Activated naive CD8-positive, alpha-beta T cell (primary cell): ENCODE measurements around the gene PLBD1.

Experiments used
- H3K27ac Mint-ChIP-seq: one replicate; pipeline ENCODE4 v1.8.0; 2021; ENCODE audit warnings: mixed read lengths
- H3K27me3 Mint-ChIP-seq: one replicate; pipeline ENCODE4 v1.8.0; 2021; ENCODE audit warnings: mixed read lengths
- H3K36me3 Mint-ChIP-seq: one replicate; pipeline ENCODE4 v1.8.0; 2021; ENCODE audit warnings: mixed read lengths
- H3K4me1 Mint-ChIP-seq: one replicate; pipeline ENCODE4 v1.8.0; 2021; ENCODE audit warnings: low read depth, mixed read lengths
- H3K4me3 Mint-ChIP-seq: one replicate; pipeline ENCODE4 v1.8.0; 2021; ENCODE audit warnings: mild to moderate bottlenecking, mixed read lengths
- H3K9me3 Mint-ChIP-seq: one replicate; pipeline ENCODE4 v1.8.0; 2021; ENCODE audit warnings: low read depth, mixed read lengths

The PLBD1 gene

GRCh38 chr12:14578646-14579045, 11.0 kb upstream of the PLBD1 start:
- no peaks in the 10 kb centered on the region for H3K9me3 Mint-ChIP-seq
- H3K27ac Mint-ChIP-seq = no peak overlapping the region
- no peaks in the 10 kb centered on the region for H3K36me3 Mint-ChIP-seq
- peaks cover 2% of the 10 kb centered on the region for H3K27me3 Mint-ChIP-seq
- H3K4me3 Mint-ChIP-seq = no peak overlapping the region
- H3K4me1 Mint-ChIP-seq = peaks cover 25% of the 10 kb centered on the region

GRCh38 chr12:14577344-14577743, 9.7 kb upstream of the PLBD1 start:
- Mint-ChIP-seq H3K27ac (no peak overlapping the region), H3K36me3 (no peaks in the 10 kb centered on the region), H3K4me1 (peaks cover 25% of the 10 kb centered on the region), H3K9me3 (no peaks in the 10 kb centered on the region), H3K27me3 (peaks cover 4% of the 10 kb centered on the region), H3K4me3 (peak overlapping the region; percentile 27)

GRCh38 chr12:14576896-14577295, 9.2 kb upstream of the PLBD1 start:
- Mint-ChIP-seq H3K27ac (no peak overlapping the region), H3K9me3 (no peaks in the 10 kb centered on the region), H3K27me3 (peaks cover 7% of the 10 kb centered on the region), H3K36me3 (no peaks in the 10 kb centered on the region), H3K4me3 (peak overlapping the region; percentile 27), H3K4me1 (peaks cover 25% of the 10 kb centered on the region)

- Mint-ChIP-seq H3K27me3 (peaks cover 11% of the 10 kb centered on the region), H3K4me1 (peaks cover 25% of the 10 kb centered on the region), H3K4me3 (no peak overlapping the region), H3K27ac (no peak overlapping the region), H3K9me3 (no peaks in the 10 kb centered on the region), H3K36me3 (no peaks in the 10 kb centered on the region)
These were observed 7.9 kb upstream of the PLBD1 start for GRCh38 chr12:14575585-14575984.

GRCh38 chr12:14573118-14573517, 5.4 kb upstream of the PLBD1 start:
- Mint-ChIP-seq H3K36me3 (no peaks in the 10 kb centered on the region), H3K4me1 (peaks cover 23% of the 10 kb centered on the region), H3K4me3 (no peak overlapping the region), H3K9me3 (no peaks in the 10 kb centered on the region), H3K27me3 (peaks cover 20% of the 10 kb centered on the region), H3K27ac (no peak overlapping the region)

GRCh38 chr12:14572401-14572800, 4.7 kb upstream of the PLBD1 start:
- H3K4me1 Mint-ChIP-seq = peaks cover 18% of the 10 kb centered on the region
- no peaks in the 10 kb centered on the region for H3K9me3 Mint-ChIP-seq
- H3K36me3 Mint-ChIP-seq = no peaks in the 10 kb centered on the region
- peaks cover 21% of the 10 kb centered on the region for H3K27me3 Mint-ChIP-seq
- no peak overlapping the region for H3K4me3 Mint-ChIP-seq
- H3K27ac Mint-ChIP-seq = no peak overlapping the region

GRCh38 chr12:14571779-14572178, 4.1 kb upstream of the PLBD1 start:
- peaks cover 25% of the 10 kb centered on the region for H3K27me3 Mint-ChIP-seq
- no peak overlapping the region for H3K27ac Mint-ChIP-seq
- no peaks in the 10 kb centered on the region for H3K9me3 Mint-ChIP-seq
- H3K36me3 Mint-ChIP-seq = no peaks in the 10 kb centered on the region
- H3K4me1 Mint-ChIP-seq = peaks cover 12% of the 10 kb centered on the region
- H3K4me3 Mint-ChIP-seq = no peak overlapping the region

- Mint-ChIP-seq H3K9me3 (no peaks in the 10 kb centered on the region), H3K36me3 (no peaks in the 10 kb centered on the region), H3K4me1 (peaks cover 3% of the 10 kb centered on the region), H3K4me3 (no peak overlapping the region), H3K27ac (no peak overlapping the region), H3K27me3 (peaks cover 29% of the 10 kb centered on the region)
These were observed 2.5 kb upstream of the PLBD1 start for GRCh38 chr12:14570231-14570630.

- Mint-ChIP-seq H3K4me1 (peaks cover 12% of the 10 kb centered on the region), H3K36me3 (peaks cover 2% of the 10 kb centered on the region), H3K27me3 (peaks cover 17% of the 10 kb centered on the region), H3K4me3 (no peak overlapping the region), H3K9me3 (no peaks in the 10 kb centered on the region), H3K27ac (no peak overlapping the region)
These were observed 3.2 kb downstream of the PLBD1 start for GRCh38 chr12:14564336-14564959.

- Mint-ChIP-seq H3K27ac (no peak overlapping the region), H3K27me3 (peaks cover 11% of the 10 kb centered on the region), H3K9me3 (no peaks in the 10 kb centered on the region), H3K4me3 (no peak overlapping the region), H3K36me3 (peaks cover 2% of the 10 kb centered on the region), H3K4me1 (peaks cover 16% of the 10 kb centered on the region)
These were observed 4.6 kb downstream of the PLBD1 start for GRCh38 chr12:14563046-14563445.

- peaks cover 2% of the 10 kb centered on the region for H3K36me3 Mint-ChIP-seq
- H3K27me3 Mint-ChIP-seq = peaks cover 11% of the 10 kb centered on the region
- no peak overlapping the region for H3K27ac Mint-ChIP-seq
- H3K9me3 Mint-ChIP-seq = no peaks in the 10 kb centered on the region
- peaks cover 16% of the 10 kb centered on the region for H3K4me1 Mint-ChIP-seq
- no peak overlapping the region for H3K4me3 Mint-ChIP-seq
These were observed 5.4 kb downstream of the PLBD1 start for GRCh38 chr12:14562279-14562678.

- Mint-ChIP-seq H3K4me3 (no peak overlapping the region), H3K27me3 (peaks cover 7% of the 10 kb centered on the region), H3K4me1 (peaks cover 16% of the 10 kb centered on the region), H3K27ac (no peak overlapping the region), H3K9me3 (no peaks in the 10 kb centered on the region), H3K36me3 (peaks cover 2% of the 10 kb centered on the region)
These were observed 5.9 kb downstream of the PLBD1 start for GRCh38 chr12:14561677-14562238.

GRCh38 chr12:14560904-14561574, 6.6 kb downstream of the PLBD1 start:
- Mint-ChIP-seq H3K27ac (no peak overlapping the region), H3K9me3 (no peaks in the 10 kb centered on the region), H3K4me1 (peaks cover 16% of the 10 kb centered on the region), H3K27me3 (peaks cover 6% of the 10 kb centered on the region), H3K36me3 (peaks cover 2% of the 10 kb centered on the region), H3K4me3 (no peak overlapping the region)

- Mint-ChIP-seq H3K36me3 (peaks cover 1% of the 10 kb centered on the region), H3K4me1 (peaks cover 16% of the 10 kb centered on the region), H3K4me3 (no peak overlapping the region), H3K9me3 (no peaks in the 10 kb centered on the region), H3K27ac (no peak overlapping the region), H3K27me3 (no peaks in the 10 kb centered on the region)
These were observed 9.2 kb downstream of the PLBD1 start for GRCh38 chr12:14558473-14558959.

GRCh38 chr12:14557966-14558365, 9.7 kb downstream of the PLBD1 start:
- no peaks in the 10 kb centered on the region for H3K36me3 Mint-ChIP-seq
- H3K4me3 Mint-ChIP-seq = no peak overlapping the region
- H3K4me1 Mint-ChIP-seq = peaks cover 16% of the 10 kb centered on the region
- no peaks in the 10 kb centered on the region for H3K27me3 Mint-ChIP-seq
- H3K27ac Mint-ChIP-seq = no peak overlapping the region
- H3K9me3 Mint-ChIP-seq = no peaks in the 10 kb centered on the region
